Measurements from ENCODE around the gene RPUSD1. TPM values are rescaled to one million over a fixed set of nuclear protein-coding genes. Genes with fewer than 3 reads are reported as not detected.

RPUSD1 gene
- total RNA-seq, 4 donors from 2014 or later, result 13.4 to 25.8 (median 22.1) TPM

DNA sequence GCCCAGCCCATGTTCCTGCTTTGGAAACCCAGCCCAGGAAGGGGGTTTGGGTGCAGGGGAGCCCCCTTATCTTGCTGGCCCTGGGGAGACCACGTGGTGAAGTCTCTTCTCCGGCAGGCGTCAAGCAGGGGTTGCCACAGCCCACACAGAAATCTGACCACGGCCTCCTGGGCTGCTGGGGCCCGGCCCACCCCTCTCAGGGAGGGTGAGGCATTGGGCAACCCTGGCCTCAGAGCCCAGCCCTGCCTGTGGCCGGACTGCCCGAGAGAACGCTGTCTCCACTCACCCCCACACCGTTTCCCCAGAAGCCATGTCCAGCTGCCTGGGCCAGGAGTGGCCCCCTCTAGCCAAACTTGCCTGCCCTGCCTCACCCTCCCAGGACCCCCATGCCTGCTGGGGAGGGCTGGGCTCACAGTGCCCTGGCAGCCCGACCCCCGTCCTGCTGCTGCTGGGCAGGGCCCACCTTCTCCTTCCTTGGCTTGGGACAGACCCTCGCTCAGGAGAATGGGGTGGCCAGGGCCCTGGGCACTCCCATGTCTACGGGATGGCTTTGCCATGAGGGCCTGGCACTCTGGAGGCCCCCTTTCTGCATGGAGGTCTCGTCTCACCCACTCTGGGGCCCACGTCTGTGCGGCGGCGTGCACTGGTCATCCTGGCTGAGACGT is 6.7 kb downstream of the RPUSD1 start:
- Histone ChIP-seq H3K36me3 (peaks cover 0 to 10% of the 10 kb centered on the region in 2 donors), H3K9me3 (no peaks in the 10 kb centered on the region), H3K4me1 (peaks cover 0 to 19% (median 7%) of the 10 kb centered on the region in 3 donors), H3K4me3 (no peak overlapping the region), H3K27ac (no peak overlapping the region), H3K27me3 (peaks cover 72% of the 10 kb centered on the region)
- no CpG with 5 or more reads among the region's 19 CpGs for WGBS, 2 donors (ENCODE audit: low coverage in 1 of 2)
- TF ChIP-seq POLR2AphosphoS5 (IDR thresholded peaks at IDR 0.05) (no peak), EP300 (IDR thresholded peaks at IDR 0.05) (no peak), POLR2A (IDR thresholded peaks at IDR 0.05) (no peak)
- TF ChIP-seq, protein P1, sequence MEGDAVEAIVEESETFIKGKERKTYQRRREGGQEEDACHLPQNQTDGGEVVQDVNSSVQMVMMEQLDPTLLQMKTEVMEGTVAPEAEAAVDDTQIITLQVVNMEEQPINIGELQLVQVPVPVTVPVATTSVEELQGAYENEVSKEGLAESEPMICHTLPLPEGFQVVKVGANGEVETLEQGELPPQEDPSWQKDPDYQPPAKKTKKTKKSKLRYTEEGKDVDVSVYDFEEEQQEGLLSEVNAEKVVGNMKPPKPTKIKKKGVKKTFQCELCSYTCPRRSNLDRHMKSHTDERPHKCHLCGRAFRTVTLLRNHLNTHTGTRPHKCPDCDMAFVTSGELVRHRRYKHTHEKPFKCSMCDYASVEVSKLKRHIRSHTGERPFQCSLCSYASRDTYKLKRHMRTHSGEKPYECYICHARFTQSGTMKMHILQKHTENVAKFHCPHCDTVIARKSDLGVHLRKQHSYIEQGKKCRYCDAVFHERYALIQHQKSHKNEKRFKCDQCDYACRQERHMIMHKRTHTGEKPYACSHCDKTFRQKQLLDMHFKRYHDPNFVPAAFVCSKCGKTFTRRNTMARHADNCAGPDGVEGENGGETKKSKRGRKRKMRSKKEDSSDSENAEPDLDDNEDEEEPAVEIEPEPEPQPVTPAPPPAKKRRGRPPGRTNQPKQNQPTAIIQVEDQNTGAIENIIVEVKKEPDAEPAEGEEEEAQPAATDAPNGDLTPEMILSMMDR (IDR thresholded peaks at IDR 0.05), result no peak
- no peak for ATAC-seq

DNA sequence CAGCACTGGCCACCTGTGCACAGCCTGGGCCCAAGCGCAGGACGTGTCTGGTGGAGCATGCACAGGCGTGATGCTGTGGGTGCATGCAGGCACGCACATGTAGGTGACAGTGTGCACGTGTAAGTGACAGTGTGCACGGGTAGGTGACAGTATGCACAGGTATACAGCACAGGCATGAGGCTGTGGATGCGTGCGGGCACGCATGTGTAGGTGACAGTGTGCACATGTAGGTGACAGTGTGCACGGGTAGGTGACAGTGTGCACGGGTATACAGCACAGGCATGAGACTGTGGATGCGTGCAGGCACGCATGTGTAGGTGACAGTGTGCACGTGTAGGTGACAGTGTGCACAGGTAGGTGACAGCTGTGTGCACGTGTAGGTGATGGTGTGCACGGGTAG is 7.9 kb downstream of the RPUSD1 start:
- no peak for ATAC-seq
- WGBS, 2 donors (ENCODE audit: low coverage in 1 of 2), result 80 to 89% methylated on average over 9 to 12 of the region's 16 CpGs
- H3K27me3 ChIP-seq, result peaks cover 84% of the 10 kb centered on the region

DNA sequence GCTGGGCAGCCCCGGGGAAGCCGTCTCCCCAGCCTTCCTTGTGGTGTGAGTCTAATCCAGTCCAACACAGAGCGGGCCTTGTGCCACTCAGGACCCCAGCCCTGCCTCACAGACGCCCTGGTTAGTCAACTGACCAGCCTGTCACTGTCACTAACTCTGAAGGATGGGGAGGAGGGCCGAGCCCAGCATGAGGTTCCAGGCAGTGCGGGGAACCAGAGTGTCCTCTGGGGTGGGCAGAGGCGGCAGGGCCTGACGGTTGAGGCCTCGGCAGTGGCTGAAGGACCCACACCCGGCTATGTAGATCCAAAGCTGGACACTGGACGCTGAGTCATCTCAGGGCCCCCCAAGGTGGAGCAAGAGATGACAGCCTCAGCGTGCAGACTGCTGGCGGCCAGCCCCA is 8.6 kb downstream of the RPUSD1 start:
- WGBS, 2 donors (ENCODE audit: low coverage in 1 of 2), result no CpG with 5 or more reads among the region's 13 CpGs
- peaks cover 0 to 12% (median 7%) of the 10 kb centered on the region in 3 donors for H3K4me1 ChIP-seq
- TF ChIP-seq, protein P1 (IDR thresholded peaks at IDR 0.05), result no peak
- no peak for TF ChIP-seq EP300 (IDR thresholded peaks at IDR 0.05)
- H3K4me3 ChIP-seq, result no peak overlapping the region
- H3K27ac ChIP-seq, result no peak overlapping the region
- no peak for ATAC-seq
- peaks cover 91% of the 10 kb centered on the region for H3K27me3 ChIP-seq
- H3K36me3 ChIP-seq, result no peaks in the 10 kb centered on the region
- H3K9me3 ChIP-seq, result no peaks in the 10 kb centered on the region

More for the DNA sequence above, 7.9 kb downstream of the RPUSD1 start:
- H3K36me3 ChIP-seq, result no peaks in the 10 kb centered on the region
- H3K4me1 ChIP-seq, result peaks cover 0 to 13% (median 7%) of the 10 kb centered on the region in 3 donors
- H3K9me3 ChIP-seq, result no peaks in the 10 kb centered on the region
- no peak for TF ChIP-seq POLR2A (IDR thresholded peaks at IDR 0.05)
- no peak for TF ChIP-seq POLR2AphosphoS5 (IDR thresholded peaks at IDR 0.05)
- TF ChIP-seq, protein P1 (IDR thresholded peaks at IDR 0.05), result no peak
- TF ChIP-seq EP300 (IDR thresholded peaks at IDR 0.05), result no peak
- H3K4me3 ChIP-seq, result no peak overlapping the region
- H3K27ac ChIP-seq, result no peak overlapping the region

DNA sequence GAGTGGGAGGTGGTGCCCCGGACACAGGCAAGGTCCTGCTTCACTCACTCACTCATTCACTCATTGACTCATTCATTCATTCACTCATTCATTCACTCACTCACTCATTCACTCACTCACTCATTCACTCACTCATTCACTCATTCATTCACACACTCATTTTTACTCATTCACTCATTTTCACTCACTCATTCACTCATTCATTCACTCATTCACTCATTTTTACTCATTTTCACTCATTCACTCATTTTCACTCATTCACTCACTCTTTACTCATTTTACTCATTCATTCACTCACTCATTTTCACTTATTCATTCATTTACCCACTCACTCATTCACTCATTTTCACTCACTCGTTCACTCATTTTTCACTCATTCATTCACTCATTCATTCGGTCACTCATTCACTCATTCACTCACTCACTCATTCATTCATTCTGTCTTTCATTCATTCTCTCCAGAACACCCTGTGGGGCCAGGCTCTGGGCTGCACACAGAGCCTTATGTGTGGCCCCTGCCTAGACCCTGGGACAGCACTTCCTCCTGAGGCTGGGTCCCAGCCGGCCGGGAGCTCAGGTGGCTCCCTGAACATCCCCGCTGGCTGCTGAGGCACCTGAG is 9.2 kb downstream of the RPUSD1 start:
- H3K27ac ChIP-seq, result no peak overlapping the region
- H3K9me3 ChIP-seq, result no peaks in the 10 kb centered on the region
- peaks cover 96% of the 10 kb centered on the region for H3K27me3 ChIP-seq
- WGBS, 2 donors (ENCODE audit: low coverage in 1 of 2), result 78 to 92% methylated on average over 2 to 3 of the region's 6 CpGs
- ATAC-seq, result no peak
- no peaks in the 10 kb centered on the region for H3K36me3 ChIP-seq
- H3K4me3 ChIP-seq, result no peak overlapping the region
- no peak for TF ChIP-seq EP300 (IDR thresholded peaks at IDR 0.05)
- TF ChIP-seq, protein P1 (IDR thresholded peaks at IDR 0.05), result no peak
- TF ChIP-seq POLR2AphosphoS5 (IDR thresholded peaks at IDR 0.05), result no peak
- TF ChIP-seq POLR2A (IDR thresholded peaks at IDR 0.05), result no peak
- peaks cover 0 to 11% (median 6%) of the 10 kb centered on the region in 3 donors for H3K4me1 ChIP-seq

DNA sequence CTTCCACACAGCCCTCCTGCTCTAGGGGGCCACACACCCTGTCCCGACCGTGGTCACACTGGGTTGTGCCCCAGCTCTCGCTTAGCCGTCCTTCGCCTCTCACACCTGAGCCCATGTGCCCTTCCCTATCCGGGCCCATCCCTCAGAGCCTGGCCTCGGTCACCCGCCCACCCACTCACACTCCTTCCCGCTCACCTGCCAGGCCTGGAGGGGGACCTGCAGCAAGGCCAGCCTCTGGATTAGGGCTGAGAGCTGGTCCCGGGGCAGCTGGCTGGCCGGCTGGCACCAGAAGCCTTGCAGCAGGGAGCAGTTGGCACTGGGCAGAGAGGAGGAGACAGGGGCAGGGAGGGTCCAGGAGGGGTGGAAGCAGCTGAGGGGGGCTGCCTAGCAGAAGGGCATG is 9.7 kb downstream of the RPUSD1 start:
- Histone ChIP-seq H3K36me3 (no peaks in the 10 kb centered on the region), H3K27ac (no peak overlapping the region), H3K9me3 (no peaks in the 10 kb centered on the region), H3K27me3 (peaks cover 93% of the 10 kb centered on the region), H3K4me3 (no peak overlapping the region), H3K4me1 (peaks cover 0 to 5% (median under 1%) of the 10 kb centered on the region in 3 donors)
- ATAC-seq, result no peak
- WGBS, 2 donors (ENCODE audit: low coverage in 1 of 2), result no CpG with 5 or more reads among the region's 11 CpGs
- no peak for TF ChIP-seq EP300 (IDR thresholded peaks at IDR 0.05)
- TF ChIP-seq, protein P1 (IDR thresholded peaks at IDR 0.05), result no peak
- no peak for TF ChIP-seq POLR2A (IDR thresholded peaks at IDR 0.05)
- no peak for TF ChIP-seq POLR2AphosphoS5 (IDR thresholded peaks at IDR 0.05)

Data from gastroesophageal sphincter (tissue), 4 donors.